ENCODE results near the gene TMEM120A.

DNA sequence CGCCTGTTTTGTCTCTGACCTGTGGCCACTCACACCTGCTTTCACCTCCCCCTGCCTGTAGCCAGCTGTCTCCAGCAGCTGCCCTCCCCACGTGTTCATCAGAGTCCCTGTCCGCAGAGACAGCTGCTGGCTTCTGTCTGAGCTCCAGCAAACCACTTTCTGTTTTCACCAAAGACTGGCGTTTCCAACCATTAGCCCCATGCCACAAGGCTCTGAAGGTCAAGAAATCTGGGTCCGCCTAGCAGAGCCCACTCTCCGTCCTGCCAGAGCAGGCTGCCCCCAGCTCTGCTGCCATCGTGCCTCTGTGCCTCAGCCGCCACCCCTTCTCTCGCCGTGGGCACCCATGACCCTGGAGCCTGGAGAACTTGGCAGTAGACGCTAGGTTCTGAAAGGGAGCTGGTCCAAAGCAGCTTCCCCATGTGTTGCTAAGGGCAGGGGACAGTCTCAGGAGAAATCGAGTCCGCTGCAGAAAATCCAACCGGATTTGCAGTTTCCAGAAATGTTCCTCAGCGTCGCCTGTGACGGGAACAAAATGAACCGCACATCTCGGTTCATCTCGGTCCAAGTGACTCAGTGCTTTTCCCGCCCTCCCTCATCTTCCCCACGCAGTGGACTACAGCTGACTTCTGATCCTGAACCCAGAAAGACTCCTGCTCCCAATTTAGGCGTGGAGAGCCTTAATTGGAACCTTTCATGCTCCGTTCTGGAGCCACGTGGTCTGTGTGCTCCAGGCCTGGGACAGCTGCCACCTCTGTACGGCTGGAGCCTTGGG, 28.0 kb downstream of the TMEM120A start:
- TF ChIP-seq, protein P1, sequence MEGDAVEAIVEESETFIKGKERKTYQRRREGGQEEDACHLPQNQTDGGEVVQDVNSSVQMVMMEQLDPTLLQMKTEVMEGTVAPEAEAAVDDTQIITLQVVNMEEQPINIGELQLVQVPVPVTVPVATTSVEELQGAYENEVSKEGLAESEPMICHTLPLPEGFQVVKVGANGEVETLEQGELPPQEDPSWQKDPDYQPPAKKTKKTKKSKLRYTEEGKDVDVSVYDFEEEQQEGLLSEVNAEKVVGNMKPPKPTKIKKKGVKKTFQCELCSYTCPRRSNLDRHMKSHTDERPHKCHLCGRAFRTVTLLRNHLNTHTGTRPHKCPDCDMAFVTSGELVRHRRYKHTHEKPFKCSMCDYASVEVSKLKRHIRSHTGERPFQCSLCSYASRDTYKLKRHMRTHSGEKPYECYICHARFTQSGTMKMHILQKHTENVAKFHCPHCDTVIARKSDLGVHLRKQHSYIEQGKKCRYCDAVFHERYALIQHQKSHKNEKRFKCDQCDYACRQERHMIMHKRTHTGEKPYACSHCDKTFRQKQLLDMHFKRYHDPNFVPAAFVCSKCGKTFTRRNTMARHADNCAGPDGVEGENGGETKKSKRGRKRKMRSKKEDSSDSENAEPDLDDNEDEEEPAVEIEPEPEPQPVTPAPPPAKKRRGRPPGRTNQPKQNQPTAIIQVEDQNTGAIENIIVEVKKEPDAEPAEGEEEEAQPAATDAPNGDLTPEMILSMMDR (conservative IDR thresholded peaks at IDR 0.05; ENCODE audit: low read depth in 2 of 2), result no peak
- TF ChIP-seq JUNB (IDR thresholded peaks at IDR 0.05; ENCODE audit: unreplicated experiment) (no peak), REST (IDR thresholded peaks at IDR 0.05; ENCODE audit: unreplicated experiment) (no peak), EZH2 (IDR thresholded peaks at IDR 0.05; ENCODE audit: low read depth, unreplicated experiment) (no peak), POLR2AphosphoS5 (IDR thresholded peaks at IDR 0.05; ENCODE audit: low read depth) (no peak), EZH2phosphoT487 (IDR thresholded peaks at IDR 0.05; ENCODE audit: unreplicated experiment) (no peak)

Measured in GM23338 (cell line).